GM21381 (cell line): ENCODE data around the gene UACA.

ENCODE experiments used
- ATAC-seq: cut with Tn5 transposase; IDR thresholded peaks from one replicate; pipeline ENCODE4 v1.9.1; 2021; ENCODE audit warnings: mild to moderate bottlenecking, moderate library complexity; ENCODE audit not compliant: unreplicated experiment

UACA gene

DNA sequence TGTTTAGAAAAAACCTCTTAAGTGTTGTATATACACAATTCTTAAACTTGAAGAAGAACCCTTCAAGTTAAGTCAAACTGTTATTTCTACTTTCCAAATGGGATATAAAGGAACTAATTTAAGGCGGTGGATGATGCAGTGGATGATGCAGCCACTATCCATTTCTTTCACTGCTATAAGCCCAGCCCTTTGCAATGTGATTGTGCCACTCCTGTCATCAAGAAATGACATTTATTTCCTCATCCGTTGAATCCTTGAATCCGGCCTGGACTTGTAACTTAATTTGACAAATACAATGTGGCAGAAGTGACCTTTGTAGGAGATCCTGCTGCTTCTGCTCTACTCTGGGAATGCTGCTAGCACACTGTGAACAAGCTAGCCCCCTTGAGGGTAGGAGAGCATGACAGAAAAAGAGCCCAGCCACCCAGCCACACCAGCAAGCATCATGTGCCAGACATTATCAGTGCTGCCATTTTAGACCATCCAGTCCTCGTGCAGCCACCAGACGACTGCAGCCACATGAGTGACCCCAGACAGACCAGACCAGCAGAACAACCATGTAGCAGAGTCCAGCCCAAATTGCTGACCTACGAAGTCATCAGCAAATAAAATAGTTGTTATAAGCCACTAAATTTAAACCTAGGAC is 47.4 kb downstream of the UACA start:
- no peak for ATAC-seq

DNA sequence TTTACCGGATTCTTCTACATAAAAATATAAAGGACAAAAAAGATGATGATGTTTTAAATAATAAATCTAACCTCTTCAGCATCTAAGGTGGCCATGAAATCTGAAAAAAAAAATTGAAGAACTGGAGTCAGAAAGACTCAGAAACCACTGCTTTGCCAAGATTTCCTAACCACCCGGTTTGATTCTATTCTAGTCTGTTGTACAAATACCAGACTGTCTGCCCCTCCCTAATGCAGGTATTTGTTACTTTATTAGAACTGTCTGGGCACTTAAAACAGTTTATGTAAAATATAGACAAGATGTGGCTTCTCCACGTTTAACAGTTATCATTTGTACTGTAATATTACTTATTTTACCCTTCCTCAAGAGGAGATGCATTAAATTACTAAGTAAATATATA is 48.8 kb downstream of the UACA start:
- no peak for ATAC-seq

DNA sequence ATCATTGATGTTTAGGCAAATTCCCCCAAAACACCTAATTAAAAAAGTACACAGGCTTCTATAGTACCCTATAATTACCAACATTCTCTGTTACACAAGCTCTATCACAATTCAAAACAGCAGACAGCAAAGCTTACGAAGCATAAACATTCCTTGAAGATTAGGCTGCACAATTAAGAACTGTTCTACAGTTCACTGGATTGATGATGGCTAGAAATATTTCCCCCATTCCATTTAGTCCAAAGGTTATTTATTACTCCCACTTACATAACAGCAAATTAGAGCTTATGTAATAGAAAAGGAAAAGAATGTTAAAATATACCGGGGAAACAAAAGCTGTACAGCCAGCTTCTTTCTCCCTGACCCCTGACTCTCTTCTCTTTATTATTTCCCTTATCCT is 49.3 kb downstream of the UACA start:
- no peak for ATAC-seq

DNA sequence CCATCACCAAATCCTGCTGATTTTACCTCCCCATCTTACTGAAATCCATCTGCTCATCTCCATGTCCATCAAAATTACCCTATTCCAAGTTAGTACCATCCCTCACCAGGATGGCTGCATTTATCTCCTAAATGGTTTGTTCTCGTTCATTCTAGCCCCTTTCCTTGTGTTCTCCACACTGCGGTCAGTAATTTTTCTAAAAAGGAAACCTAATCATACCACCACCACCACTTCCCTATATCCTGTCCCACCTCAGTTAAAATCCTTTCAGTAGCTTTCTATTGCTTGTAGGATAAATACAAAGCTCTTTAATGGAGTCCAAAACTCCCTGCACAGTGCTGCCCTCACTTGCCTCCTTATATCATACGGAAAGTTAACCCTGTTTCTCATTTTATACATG is 51.1 kb downstream of the UACA start:
- no peak for ATAC-seq

DNA sequence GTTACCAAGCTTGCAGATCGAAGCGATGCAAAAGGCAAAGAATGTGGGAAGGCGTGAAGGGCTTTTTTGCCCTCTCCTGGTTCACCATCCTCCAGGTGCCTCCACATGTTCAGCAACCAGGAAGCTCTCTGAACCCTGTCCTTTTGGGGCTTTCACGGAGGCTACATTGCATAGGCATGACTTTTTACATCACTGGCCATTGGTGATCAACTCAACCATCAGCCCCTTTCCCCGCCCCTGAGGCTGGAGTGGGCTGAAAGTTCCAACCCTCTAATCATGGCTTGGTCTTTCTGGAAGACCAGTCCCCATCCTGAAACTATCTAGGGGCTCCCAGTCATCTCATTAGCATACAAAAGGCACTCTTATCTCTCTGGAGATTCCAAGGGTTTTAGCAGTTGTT is 52.6 kb downstream of the UACA start:
- no peak for ATAC-seq

DNA sequence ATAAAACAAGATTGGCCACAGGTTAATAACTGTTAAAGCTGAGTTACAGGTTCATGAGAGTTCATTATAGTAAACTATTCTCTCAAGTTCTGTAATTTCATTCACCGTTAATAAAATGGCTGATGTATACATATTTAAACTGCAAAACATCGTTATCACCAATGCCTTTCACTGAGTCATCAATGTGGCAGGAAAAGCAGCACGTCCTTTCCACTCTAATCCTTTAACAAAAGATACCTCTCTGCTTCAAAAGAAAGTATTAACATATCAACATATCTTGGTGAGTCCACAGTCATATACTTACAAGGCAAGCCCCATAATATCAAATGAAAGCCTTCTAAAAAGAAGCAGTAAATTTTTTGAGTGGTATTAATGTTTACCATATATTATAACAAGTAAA is 54.5 kb downstream of the UACA start:
- no peak for ATAC-seq

DNA sequence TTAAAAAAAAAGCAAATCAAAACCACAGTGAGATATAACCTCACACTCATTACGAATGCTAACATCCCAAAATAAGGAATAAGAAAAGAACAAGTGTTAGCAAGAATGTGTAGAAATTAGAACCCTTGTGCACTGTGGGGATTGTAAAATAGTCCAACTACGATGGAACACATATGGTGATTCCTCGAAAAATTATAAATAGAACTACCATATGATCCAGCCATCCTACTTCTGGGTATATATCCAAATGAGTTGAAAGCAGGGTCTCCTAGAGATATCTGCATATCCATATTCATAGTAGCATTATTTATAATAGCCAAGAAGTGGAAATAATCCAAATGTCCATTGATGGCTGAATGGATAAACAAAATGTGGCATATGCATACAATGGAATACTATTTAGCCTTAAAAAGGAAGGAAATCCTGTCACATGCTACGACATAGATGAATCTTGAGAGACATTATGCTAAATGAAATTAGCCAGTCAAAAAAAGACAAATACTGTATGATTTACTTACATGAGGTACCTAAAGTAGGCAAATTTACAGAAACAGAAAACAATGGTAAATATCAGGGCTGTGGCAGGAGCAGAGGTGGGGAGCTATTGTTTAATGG is 55.6 kb downstream of the UACA start:
- no peak for ATAC-seq

DNA sequence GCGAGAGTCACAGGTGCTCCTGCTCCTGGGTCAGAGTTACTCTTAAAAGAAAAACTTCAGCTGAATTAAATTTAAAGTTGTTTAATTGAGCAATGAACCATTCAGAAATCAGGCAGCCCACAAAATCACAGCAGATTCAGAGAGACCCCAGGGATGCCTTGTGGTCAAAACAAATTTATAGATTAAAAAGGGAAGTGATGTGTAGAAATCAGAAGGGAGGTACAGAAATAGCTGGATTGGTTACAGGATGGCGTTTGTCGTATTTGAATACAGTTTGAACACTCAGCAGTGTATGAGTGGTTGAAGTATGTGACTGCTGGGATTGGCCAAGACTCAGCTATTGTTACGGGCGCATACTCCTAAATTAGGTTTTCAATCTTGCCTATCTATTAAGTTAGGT is 58.6 kb downstream of the UACA start:
- no peak for ATAC-seq

DNA sequence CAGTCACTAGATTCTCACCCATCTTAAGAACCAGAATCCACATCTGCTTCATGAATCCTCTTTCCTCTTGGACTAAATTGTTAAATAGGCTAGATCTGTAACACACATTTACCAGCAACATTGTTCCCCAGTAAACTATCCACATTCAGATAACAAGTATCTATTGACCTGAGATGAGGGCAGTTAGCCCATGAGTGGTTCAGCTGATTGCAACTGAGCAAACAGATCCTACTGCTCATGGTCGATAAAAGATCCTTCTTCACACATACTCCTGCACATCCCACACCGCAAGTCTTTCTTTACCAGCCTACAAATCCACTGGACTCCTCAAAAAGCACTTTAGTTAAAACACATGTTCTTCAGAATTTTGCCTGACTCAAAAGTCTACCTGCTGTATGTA is 59.2 kb downstream of the UACA start:
- ATAC-seq: no peak

DNA sequence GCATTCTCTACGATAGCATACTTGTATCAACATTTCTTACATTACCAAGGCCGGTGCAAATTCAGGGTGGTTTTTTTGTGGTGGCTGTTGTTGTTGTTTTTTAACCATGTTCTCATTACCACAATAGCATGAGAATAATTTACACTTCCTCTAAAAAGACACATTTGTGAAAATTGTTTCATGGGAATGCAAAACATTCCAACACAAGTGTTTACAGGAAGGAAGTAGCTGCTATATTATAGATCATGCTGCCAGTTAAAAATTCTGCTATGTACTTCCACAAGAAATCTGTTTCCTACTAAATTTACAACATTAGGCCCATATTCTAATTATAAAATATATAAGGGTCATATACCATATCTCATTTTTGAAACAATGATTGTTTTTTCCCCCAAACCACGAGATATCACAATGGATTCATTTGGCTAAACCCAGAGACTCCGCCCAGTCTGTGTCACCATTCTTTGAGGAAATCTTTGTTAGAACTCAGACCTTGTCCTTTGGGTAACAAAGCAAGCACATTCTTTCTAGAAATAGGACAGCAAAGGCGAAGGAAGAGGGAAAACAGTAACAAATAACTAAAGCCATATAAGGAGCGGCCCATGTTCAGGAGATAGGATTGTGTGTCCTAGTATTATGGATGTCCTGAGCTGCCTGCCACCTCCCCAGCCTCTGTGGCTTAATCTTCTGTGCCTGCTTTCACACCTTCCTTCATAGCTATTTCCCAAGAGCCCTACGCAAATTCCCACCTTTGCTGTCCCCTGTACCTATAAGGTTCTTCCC is 60.1 kb downstream of the UACA start:
- ATAC-seq: no peak

DNA sequence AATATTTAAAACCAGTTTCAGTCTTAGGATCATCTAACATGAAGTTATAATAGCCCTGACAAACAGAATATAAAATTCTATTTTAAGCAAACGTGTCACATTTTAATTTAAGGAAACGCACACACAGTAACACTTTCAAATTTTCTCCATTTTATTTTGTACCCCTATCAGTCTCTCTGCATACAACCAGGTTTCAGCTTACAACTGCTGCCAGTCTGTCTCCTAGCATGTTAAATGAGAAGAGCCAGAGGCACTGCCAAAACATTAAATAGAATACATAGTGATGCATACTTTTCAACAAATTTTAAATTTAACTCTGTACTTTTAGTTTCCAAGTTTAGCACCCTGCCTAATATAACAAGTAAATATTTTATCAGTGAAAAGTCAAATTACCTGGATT is 60.8 kb downstream of the UACA start:
- no peak for ATAC-seq

DNA sequence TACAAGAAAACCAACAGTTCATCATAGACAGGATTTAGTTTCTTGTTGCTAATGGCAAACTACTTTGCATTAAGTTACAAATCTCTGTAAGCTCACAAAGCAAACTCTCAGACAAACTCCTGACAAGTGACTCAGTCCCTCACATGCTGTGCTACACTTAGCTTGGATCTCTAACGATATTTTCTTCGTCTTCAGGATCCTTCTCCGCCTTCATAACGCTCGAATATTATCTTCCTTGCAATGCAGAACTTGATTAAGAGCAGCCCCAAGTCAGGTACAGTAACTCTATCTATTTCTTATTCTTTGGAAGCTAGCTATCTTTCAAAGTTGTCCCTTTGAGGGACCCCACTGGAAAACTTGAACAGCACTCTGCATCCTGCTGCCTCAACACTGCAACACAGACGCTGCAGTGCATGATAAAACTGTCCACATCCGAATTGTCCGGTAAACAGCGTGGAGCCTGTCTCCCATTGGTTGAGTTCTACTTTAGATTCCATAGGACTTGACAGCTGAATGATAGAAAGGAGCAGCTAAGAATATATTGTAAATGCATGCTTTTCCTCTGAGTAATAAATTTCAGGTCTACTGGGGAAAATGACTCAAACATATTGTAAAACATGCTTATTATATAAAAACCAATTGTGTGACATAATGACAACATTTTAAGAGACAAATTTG is 61.3 kb downstream of the UACA start:
- no peak for ATAC-seq

DNA sequence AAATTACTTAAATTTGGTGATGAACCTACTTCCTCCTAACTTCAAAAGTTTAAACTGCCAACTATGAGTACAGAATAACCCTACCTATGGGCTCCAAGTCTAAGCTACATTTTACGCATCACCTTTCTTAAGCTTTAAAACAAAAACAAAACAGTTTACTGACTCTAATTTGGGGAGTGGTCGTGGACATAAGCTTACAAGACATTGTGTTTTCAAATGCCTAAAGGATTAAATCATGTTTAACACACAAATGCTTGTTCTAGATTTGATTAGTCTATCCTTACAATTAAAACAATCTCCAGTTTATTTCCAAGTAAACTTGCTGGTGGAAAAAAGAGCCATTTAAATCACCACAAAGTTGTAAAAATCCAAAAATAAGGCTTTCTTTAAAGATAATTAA is 62.2 kb downstream of the UACA start:
- ATAC-seq: no peak

DNA sequence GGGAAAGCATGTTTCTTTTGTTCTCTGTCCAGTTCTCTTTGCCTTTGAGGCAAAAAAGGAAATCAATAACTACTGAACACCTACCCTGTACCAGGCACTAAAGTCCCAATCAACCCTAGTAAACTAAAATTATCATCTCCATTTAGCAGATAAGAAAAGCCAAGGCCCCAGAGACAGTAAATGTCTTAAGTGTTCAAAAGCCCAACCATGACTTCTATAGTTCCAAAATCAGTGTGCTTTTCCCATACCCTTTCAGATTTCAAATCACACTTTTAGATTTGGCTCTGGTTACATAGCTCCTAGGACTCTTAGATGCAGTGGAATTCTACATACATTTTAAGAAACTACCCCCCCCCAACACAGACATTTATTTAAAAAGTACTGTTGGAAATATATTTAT is 63.5 kb downstream of the UACA start:
- no peak for ATAC-seq

DNA sequence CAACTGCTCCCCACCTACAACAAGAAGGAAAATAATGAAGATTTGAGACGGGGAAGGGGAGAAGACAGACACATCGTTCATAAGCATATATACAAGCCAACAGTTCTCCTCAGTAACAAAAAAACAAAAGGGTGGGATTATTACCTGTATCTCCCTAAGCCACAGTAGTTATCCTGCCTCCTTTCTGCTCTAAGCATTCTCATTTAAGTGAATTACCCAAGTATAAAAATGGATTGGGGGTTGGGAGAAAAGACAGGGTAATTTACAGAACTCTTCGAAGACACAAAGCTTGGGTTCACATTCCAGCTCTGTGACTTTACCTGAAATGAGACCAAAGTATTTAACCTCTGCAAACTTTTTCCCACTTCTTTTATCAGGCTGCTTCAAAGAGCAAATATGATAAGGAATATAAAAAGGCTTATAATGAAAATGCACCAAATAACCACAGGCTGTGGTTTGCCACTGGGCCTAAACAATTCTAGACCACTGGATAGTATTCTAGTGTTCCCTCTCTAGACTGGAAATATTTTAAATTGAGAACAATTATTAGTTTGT is 64.4 kb downstream of the UACA start:
- ATAC-seq: no peak

DNA sequence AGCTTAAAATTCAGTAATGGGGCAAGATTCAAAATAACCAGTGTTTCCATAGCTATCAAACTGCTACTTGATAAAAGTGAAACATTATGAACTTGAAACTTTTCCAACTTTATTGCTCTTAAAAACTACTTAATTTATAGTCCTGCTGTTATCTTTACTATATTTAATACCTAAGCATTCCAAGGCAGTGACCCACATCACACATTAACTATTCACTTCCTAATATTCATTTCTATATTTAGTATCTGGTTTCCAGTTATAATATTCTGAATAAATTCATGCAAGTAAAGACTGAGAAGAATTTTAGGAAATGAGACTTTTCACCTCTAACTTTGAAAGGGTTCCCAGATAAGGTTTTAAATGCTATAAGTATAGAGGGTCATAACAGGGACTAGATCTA is 64.9 kb downstream of the UACA start:
- no peak for ATAC-seq

DNA sequence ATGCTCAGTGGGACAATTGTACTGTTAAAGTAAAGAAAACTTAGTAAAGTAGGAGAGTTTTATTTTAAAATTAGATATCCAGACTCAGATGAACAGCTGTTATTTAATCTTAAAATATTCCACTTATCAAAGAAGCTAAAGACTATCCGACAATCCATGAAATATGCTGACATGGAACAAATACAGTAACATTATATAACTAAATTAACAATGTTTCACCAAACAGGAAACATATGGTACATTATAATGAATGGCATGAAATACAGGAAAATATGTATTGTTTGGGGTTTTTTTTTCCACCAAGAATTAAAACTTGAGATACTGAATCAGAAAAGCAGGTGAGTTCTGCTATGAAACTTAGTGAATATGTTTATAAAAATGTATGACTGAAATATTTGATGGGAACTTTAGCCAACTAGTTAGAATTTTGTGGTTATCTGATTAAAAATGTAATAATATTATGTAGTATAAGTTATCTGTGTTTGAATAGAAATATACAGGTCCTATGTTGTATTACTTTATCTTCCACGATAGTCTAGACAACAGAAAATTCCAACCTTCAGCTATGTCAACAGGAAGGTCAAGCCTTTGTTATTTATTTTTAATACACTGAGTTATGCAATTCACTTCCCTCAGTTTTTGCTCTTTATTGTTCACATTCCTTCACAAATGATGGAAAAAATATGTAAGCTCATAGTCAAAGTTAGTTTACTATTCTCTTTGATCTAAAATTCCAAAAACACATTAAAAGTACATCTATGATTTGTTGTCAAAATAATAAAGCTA is 72.7 kb downstream of the UACA start:
- no peak for ATAC-seq

DNA sequence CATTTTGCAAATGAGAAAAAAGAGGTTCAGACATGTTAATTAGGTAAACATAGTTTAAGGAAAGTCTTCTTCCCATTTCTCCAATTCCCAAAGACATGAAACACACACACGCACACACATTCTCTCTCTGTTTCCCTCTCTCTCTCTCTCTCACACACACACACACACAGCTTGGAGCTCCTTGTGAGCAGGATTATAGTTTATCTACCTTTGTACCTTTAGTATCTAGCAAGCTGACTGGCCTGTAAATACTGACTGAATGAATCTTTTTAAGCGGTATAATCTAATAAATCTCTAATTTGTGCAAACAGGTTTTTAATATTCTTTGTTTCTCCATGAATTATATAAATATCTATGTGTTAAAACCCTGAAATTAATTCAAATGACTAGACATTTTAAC is 73.3 kb downstream of the UACA start:
- no peak for ATAC-seq

DNA sequence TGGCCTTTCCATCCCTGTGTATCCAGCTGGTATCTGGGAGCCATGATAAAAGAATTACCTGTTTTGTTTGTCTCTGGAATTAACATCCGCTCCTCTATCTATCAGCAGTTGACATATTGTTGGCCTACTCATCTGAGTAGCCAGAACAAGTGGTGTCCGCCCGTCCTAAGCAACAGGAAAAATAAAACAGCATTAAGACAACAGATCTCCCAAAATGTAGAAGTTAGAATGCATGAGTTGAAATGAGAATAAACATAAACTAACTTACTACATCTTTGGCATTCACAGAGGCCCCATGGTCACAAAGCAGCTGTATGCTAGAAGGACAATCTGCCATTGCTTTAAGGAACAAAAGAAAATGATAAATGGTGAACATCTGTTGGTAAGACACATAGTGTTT is 75.9 kb downstream of the UACA start:
- ATAC-seq: no peak

DNA sequence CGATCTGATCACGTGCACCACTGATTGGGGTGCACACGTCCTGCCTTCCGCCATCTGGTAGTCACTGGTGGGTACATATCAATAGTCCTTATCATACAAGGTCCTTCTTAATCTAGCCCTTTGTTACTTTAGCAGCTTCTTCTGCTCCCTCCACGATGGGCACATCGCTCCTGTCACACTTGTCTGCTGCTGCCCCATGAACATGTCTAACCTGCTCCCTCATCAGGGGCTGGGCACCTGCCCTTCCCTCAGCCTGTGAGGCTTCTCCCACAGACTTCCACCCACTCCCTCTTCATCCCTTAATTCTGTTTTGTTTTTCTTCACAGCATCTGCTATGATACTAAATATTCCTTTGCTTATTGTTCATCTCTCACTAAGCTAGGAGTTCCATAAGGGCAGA is 82.5 kb downstream of the UACA start:
- no peak for ATAC-seq

DNA sequence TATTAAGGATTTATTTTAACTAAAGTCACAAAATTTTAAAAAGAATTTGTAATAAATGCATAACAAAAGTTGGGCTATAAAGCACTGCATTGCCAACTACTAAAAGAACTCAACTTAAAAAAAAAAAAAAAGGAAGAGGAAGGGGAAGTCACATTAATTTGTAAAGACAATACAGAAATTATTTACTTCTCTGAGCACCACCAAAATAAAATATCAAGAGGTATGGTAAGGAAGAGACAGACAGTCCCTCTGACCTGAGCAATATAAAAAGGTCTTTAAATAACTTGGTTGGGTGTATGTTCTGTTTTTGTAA is 83.5 kb downstream of the UACA start:
- no peak for ATAC-seq
